Prostate gland (tissue), 2 donors: ENCODE measurements around the gene TRIM25.

Experiments
- POLR2A ChIP-seq: fragments of 450-650 bp; IDR thresholded peaks from one replicate; pipeline ENCODE4 v1.6.1; 2016; ENCODE audit warnings: antibody characterized with exemption, mild to moderate bottlenecking
- POLR2AphosphoS5 ChIP-seq: sonication (generic); formaldehyde crosslinking; IDR thresholded peaks from one replicate; pipeline ENCODE4 v1.6.1; 2017; ENCODE audit warnings: antibody characterized with exemption
- TF ChIP-seq, protein P1 (sequence below), 4 experiments: fragments of 200-600 bp in 2 of 4; fragments of 450-650 bp in 2 of 4; sonication (generic) in 2 of 4; IDR thresholded peaks; 1 replicate in 3 of 4; 2 replicates in 1 of 4; pipeline ENCODE4 v1.5.1; 2016 to 2019; ENCODE audit warnings: antibody characterized with exemption in 4 of 4, mild to moderate bottlenecking in 2 of 4, moderate library complexity in 2 of 4

DNA sequence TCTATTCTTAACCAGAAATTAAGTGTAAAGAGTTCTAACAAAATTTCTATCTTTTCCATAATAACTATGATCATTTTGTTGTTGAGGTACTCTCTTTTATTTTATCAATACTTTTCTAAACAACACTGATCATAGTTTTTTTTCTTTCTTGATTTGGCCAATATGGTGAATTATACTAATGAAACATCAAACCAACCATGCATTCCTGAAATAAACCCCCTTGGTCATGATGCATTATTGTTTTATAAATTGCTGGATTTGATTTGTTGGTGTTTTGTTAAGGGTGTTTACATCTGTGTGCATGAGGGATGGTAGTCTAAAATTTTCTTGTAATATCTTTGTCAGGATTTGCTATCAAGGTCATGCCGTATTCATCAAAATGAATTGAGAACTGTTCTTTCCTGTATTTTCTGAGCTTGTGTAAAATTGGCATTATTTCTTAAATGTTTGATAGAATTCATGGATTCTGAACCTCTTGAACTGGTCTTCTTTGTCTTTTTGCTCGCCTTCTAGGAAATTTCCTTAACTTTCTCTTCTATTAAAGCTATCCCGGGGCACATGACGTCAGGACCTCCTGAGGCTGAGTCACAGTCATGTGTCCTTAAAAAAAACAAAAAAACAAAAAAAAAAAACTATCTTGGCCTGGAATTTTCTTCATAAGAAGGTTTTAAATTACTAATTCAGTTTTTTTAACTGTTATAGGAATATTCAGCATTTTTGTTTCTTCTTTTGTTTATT, 3.9 kb upstream of the TRIM25 start:
- TF ChIP-seq, protein P1, sequence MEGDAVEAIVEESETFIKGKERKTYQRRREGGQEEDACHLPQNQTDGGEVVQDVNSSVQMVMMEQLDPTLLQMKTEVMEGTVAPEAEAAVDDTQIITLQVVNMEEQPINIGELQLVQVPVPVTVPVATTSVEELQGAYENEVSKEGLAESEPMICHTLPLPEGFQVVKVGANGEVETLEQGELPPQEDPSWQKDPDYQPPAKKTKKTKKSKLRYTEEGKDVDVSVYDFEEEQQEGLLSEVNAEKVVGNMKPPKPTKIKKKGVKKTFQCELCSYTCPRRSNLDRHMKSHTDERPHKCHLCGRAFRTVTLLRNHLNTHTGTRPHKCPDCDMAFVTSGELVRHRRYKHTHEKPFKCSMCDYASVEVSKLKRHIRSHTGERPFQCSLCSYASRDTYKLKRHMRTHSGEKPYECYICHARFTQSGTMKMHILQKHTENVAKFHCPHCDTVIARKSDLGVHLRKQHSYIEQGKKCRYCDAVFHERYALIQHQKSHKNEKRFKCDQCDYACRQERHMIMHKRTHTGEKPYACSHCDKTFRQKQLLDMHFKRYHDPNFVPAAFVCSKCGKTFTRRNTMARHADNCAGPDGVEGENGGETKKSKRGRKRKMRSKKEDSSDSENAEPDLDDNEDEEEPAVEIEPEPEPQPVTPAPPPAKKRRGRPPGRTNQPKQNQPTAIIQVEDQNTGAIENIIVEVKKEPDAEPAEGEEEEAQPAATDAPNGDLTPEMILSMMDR (IDR thresholded peaks at IDR 0.05) = no peak
- TF ChIP-seq POLR2A (no peak), POLR2AphosphoS5 (no peak)
